Spleen (tissue), 7 donors: ENCODE results near the gene NDUFA3.

Experiments used
- POLR2A ChIP-seq, 3 donors: fragments of 450-650 bp; IDR thresholded peaks; one replicate each; pipeline ENCODE4 v1.5.1; 2017; ENCODE audit warnings: antibody characterized with exemption in 3 of 3, mild to moderate bottlenecking in 1 of 3
- POLR2AphosphoS5 ChIP-seq, 3 donors: sonication (generic); formaldehyde crosslinking; IDR thresholded peaks; one replicate each; pipeline ENCODE4 v1.5.1; 2017; ENCODE audit warnings: antibody characterized with exemption in 3 of 3
- TF ChIP-seq, protein P1 (sequence below), 11 experiments: fragments of 200-600 bp in 7 of 11; fragments of 450-650 bp in 4 of 11; sonication (generic) in 4 of 11; IDR thresholded peaks in 8 of 11; conservative IDR thresholded peaks in 3 of 11; 1 replicate in 7 of 11; 2 replicates in 4 of 11; pipeline versions ENCODE4 v1.4.0 to v1.8.0; 2016 to 2021; ENCODE audit warnings: antibody characterized with exemption in 11 of 11, inconsistent platforms in 4 of 11, mild to moderate bottlenecking in 1 of 11
- donor health status: DM: no; HTN: no; CAD: no; lungs with moderate emphysema.
- donor health status: DM: no; HTN: no; CAD: no.
- donor health status: DM: no; HTN: no; CAD: no.

DNA sequence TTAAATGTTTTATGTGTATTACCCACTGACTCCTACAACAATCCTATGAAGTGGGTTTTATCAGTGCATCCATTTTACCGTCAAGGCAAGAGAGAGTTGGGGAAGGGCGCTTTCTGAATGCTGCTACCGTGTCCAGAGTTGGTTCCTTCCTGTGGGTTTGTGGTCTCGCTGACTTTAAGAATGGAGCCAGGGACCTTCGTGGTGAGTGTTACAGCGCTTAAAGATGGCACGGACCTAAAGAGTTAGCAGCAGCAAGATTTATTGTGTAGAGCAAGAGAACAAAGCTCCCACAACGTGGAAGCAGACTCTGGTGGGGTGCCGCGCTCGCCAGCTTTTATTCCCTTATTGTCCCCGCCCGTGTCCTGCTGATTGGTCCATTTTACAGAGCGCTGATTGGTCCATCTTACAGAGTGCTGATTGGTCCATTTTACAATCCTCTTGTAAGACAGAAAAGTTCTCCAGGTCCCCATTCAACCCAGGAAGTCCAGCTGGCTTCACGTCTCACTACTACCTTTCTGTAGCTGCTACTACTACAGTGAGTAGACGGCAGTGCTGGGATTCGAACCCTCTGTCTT lies 8.1 kb upstream of the NDUFA3 start:
- TF ChIP-seq, protein P1, sequence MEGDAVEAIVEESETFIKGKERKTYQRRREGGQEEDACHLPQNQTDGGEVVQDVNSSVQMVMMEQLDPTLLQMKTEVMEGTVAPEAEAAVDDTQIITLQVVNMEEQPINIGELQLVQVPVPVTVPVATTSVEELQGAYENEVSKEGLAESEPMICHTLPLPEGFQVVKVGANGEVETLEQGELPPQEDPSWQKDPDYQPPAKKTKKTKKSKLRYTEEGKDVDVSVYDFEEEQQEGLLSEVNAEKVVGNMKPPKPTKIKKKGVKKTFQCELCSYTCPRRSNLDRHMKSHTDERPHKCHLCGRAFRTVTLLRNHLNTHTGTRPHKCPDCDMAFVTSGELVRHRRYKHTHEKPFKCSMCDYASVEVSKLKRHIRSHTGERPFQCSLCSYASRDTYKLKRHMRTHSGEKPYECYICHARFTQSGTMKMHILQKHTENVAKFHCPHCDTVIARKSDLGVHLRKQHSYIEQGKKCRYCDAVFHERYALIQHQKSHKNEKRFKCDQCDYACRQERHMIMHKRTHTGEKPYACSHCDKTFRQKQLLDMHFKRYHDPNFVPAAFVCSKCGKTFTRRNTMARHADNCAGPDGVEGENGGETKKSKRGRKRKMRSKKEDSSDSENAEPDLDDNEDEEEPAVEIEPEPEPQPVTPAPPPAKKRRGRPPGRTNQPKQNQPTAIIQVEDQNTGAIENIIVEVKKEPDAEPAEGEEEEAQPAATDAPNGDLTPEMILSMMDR (IDR thresholded peaks at IDR 0.05 in 8 of 11, conservative IDR thresholded peaks at IDR 0.05 in 3 of 11), result no peak
- no peak for TF ChIP-seq POLR2A (IDR thresholded peaks at IDR 0.05)
- TF ChIP-seq POLR2AphosphoS5 (IDR thresholded peaks at IDR 0.05), result no peak
